HG02763 (cell line): ENCODE results near the gene DLG2.
"Not testable (repeated sequence)": the region's sequence is repeated elsewhere in the genome, so short reads cannot be mapped to it uniquely, and the experiment has no call there.

ENCODE experiments used
- ATAC-seq: cut with Tn5 transposase; IDR thresholded peaks from one replicate; pipeline ENCODE4 v1.9.1; 2021; ENCODE audit warnings: mild to moderate bottlenecking, moderate library complexity; ENCODE audit not compliant: unreplicated experiment

The DLG2 gene

DNA sequence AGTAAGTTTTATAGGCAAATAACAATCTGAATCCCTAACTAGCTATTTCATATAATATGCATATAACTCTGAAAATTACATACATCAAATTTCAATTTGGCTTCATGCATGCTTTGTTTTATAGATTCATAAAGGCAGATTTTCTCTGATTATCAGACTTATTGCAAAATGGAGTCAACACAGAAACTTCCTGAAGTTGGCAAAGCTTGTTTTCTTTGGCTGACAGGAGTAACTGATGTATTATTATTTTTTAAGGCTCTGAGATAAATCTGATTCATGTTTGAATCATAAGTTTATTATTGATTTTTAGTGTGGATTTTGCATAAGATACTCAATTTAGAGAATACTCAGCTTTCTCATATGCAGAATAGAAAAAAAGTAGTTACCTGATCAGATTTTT, 1984.6 kb downstream of the DLG2 start:
- no peak for ATAC-seq

DNA sequence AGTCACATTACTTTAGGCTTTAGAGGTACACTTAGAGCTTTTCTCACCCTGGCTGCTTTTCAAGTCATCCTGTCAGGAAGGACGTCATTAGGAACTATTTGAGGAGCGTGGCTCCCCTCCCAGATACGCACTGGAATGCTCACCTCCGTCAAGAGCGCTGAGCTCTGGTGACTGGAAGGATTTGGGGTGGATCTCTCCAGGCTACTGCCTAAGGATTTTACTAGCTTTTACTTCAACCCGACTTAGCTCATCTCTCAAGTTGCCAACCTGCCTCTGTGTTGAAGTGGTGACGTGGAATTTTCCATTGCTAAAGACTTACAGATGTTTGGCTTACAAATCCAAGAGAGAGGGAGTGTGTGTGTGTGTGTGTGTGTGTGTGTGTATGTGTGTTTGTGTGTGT, 1985.6 kb downstream of the DLG2 start:
- no peak for ATAC-seq

DNA sequence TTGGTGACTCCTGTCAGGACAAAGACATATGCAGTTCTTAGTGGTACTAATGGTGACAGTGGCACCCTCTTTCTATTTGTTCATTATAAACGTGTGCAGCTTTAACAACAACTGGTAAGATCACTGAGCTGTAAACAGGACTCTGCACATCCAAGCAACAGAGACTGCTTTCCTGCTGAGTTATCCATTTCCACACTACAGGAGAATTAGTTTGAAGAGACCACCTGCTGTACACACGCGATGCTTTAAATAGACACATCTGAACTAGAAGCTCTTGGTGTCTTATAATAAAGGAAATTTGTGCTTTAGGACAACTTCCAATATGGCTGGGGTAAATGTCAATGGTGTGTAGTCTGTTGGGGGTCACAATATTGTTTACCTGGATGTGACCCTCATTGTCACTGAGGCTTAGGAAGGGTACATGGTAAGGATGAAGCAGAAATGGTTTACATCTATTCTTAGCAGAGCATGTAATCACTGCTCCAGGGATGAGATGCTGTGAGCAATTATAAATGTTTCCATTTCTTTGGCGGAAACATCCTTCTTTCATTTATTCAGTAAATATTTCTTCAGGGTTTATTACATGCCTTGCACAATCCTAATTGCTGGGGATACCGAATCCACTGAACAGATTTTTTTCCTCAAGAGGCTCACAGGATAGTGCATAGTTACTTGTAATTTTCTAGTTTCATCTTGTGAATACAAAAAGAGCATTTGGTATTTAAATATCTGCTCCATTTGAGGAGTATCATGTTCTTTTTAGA, 1987.0 kb downstream of the DLG2 start:
- no peak for ATAC-seq

DNA sequence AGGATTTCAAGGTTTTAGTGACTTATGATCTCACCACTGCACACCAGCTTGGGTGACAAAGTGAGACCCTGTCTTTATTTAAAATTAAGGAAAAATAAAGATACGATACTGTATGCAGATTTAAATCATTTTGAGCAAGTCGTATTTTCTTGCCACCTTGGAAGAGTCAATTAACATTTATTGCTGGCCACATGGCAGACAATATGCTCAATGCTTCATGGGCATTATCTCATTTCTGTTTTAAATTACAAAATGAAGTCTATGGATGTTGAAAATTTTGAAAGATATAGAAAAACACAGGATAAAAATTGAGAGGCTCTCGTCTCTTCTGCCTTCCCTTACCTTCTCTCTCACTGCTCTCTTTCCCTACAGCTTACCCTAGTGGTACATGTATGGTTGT, 1992.0 kb downstream of the DLG2 start:
- no peak for ATAC-seq

DNA sequence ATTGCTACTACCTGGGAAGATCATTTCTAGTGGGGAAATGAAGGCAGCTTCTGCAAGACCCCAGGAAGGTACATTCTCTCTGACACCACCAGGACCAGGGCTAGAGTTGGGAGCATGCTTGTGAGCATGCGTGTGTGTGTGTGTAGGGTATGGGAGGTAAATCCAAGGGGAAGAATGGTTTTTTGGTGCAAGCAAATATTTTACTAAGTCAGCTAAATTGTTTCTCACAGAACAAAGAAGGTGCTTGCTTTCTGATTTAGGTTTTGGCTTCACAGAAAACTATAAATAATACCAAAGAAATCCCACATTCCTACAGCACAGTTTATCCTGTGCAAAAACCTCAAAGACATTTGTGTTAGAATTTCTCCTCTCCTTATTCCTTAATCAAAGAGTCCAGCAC, 1996.9 kb downstream of the DLG2 start:
- ATAC-seq: no peak

DNA sequence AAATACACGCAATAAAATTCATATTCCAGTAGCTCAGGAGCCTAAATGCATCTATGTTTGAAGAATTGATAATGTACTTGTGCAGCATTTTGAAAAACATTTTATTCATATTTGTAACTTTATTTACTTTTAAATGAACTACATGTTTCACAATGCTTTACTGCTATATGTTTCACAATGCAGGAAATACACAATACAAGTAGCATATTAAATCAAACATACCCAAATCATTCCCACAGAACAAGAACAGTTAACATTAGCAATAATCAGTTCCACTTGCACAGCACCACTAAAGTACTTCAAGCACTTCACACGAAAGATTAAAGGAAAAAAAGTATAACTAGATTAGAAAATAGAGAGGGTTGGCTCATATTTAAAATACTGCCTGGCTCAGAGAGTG, 1997.4 kb downstream of the DLG2 start:
- ATAC-seq: no peak

DNA sequence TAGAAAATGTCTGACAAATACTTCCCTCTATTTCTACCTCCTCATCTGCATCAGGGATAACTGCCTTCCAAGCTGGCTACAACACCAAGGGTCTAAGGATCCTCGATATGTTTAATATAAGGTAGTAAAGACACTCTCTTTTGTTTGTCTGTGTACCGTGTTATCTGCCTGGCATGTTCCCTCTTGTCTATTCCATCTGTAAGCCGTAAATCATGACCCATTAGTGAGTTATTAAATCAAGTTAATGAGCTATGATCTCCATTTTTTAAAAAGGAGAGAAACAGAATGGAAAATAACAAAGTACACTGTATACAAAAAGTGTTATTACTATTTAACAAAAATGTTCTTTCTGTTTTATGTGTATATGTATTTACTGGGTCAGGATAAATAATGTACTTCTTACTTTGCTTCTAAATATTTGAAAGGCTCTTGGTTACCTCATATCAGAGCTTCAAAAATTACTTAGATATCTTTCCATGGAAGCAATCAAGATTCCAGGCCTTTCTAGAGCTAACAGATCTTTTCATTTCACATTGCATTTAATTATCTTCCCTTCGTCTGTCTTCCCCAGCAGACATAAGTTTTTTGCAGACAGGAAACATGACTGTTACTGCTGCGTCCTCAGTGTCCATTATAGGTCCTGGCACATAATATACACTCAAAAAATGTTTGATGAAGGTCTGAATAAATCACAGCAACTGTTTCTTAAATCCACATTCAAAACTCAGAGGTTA, 1998.4 kb downstream of the DLG2 start:
- ATAC-seq: no peak

DNA sequence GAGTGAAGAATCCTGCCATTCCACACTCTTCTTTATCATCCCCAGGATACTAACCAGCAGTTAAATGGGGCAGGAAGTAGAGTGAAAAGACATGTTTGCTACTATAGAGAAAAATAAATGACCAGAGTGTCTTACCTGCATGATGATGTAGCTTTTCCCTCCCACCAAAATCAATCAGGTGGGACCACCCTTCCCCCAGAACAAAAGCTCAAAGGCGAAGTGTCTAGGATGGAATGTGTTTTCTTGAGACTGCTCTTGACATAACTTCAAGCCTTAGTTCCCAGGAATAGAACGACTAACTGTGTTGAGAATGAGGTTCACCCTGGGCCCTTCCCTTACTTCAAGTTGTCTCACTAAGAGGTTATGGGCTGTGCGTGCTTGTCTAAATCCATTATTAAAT, 2001.8 kb downstream of the DLG2 start:
- no peak for ATAC-seq

DNA sequence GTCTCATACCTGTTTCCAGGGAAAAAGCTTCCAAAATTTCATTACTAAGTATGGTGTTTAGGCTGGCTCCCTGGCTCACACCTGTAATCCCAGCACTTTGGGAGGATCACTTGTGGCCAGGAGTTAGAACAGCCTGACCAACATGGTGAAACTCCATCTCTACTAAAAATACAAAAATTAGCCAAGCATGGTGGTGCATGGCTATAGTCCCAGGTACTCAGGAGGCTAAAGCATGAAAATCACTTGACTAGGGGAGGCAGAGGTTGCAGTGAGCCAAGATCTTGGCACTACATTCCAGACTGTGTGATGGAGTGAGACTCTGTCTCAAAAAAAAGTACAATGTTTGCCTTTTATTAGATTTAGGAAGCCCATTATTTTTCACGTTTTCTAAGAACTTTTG, 2009.5 kb downstream of the DLG2 start:
- ATAC-seq: no peak

DNA sequence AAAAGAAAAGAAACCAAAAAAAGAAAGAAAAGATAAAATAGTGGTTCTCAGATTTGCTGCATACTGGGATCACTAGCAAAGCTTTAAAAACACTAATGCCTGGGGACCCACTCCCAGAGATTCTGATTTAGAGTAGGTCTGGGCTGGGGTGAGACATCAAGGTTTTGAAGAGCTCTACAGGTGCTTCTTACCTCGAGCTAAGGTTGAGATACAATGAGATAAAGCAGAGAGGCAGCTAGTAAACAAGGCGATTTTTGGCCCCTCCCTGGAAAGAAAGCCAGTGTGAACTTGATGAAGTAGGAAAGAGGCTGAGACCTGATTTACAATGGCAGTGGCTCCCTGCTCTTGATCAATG, 2013.4 kb downstream of the DLG2 start:
- ATAC-seq: peak; percentile 14

DNA sequence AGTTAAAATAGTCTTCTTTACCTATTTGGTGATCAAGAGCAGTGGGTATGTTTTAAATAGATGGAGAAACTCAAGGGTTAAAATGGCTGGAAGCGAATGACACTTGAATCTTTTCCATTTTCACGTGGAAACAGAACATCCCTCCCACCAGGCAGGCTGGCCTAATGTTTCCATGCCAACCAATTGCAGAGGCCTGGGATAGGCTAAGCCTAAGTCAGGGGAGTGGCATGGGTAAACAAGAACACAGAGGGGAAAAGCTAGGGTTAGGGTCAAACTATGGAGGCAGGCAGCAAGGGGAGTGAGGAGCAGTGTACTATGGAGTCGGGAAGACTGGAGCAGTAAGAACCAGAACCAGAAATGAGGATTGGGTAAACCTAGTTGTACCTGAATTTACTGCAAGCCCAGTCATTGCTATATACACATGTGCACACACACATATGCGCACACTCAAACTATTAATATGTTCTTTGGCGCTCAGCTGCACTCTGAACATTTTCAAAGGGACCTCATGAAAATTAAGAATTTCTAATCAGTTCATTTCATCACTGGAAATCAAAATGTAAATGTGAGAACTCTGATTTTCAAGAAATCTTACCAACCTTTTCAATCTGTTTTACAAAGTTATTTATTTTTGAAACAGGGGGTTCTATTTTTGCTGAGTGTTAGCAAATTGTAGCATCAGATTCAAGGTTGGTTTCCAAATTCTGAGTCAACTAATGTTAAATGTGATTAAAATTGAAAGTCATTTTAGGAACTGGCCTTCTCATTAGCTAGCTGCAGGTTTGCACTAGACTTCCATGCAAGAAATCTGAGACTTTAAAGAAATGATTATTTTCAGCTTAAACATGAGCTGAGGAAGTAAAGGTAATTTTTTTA, 2014.0 kb downstream of the DLG2 start:
- peak; percentile 66 for ATAC-seq

DNA sequence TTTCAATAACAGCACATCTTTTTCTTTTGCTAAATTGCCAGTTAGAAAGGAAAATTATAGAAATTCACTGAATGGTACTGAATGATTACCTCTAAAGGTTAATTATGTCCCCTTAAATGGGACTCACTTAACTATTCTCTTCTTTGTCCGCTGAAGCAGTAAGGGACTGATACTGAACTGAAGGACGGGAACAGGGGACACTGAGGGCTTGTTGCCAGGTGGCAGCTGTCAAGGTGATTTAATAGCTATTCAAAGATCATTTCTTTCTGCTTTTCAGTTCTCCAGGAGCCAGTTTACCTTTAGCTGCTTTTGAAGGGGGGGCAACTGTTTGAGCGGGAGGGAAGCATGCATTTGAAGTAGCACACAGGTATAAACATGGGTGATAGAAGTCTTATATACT, 2015.5 kb downstream of the DLG2 start:
- no peak for ATAC-seq

DNA sequence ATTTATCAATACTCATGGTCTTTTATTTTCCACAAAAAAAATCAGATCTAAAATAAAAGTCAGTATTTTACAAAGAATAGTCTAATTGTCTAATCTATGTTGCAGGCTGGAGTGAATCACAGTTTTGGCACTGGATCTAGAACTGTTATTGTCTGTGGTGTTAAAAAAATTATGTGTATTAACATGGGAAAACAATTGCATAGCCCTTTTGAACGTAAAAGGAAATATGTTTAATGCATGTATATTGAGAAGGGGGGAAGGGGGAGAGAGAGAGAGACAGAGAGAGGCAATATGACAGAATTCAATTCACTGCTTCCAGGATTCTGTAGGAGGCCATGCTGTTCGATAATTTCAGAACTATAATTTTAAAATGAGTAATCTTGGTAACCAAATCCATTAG, 2016.1 kb downstream of the DLG2 start:
- no peak for ATAC-seq

DNA sequence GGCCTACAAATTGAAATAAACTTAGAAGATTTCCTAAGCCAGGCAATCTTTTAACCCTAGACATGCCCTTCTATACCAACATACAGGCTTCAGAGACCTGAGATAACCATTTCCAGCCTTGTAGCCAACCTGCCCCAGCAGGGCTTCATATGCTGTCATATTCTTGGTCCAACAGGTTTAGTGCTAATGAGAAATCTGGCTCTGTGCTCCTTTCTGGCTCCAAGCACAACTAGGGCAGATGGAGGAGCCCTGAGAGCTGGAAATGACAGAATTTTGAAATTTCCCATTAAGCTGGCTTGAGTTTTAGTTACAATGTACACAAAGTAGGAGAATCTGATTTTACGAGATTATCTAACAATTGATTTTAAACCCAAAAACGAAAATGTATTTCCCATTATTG, 2018.0 kb downstream of the DLG2 start:
- ATAC-seq: no peak

DNA sequence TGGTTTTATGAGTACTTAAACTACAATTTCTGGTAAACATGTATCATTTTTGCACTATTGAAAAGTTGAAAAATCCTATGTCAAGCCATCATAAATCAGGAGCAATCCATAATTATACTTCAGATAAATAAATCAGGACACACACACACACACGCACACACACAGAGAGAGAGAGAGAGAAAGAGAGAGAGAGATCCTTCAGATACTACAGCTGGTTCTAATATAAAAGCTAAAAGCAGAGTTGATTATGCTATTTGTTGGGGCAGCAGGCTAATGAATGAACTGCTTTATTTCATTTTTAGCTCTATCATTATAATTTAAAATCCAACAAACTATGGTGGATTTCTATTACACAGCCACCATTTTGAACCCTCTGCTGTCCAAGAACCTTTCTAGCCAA, 2018.6 kb downstream of the DLG2 start:
- no peak for ATAC-seq

DNA sequence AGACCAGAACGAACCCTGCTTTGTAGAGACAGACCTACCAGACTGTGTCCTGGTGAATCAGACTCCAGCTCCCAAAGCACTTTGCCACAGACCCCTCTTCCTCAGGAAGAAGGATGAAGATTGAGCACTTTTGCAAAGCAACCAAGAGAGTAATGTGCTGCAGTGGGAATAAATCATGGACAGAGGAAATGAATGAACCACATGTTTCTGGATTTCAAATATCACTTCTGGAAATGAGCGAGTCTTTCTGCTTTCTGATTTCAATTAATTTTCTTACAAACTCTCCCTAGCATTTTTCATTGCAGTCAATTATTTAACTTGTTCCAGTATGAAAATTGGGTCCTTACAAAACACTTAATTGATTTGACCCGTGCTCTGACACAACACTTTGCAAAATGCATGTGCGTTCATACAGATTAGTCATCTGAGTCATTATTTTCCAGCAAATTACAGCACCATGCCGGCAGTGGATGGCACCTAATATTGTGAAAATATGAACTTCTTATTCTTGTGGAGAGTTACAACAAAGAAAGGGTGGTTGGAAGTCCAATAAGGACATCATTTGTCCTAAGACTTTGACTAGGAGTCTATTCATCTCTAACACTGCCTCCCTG, 2025.1 kb downstream of the DLG2 start:
- no peak for ATAC-seq

DNA sequence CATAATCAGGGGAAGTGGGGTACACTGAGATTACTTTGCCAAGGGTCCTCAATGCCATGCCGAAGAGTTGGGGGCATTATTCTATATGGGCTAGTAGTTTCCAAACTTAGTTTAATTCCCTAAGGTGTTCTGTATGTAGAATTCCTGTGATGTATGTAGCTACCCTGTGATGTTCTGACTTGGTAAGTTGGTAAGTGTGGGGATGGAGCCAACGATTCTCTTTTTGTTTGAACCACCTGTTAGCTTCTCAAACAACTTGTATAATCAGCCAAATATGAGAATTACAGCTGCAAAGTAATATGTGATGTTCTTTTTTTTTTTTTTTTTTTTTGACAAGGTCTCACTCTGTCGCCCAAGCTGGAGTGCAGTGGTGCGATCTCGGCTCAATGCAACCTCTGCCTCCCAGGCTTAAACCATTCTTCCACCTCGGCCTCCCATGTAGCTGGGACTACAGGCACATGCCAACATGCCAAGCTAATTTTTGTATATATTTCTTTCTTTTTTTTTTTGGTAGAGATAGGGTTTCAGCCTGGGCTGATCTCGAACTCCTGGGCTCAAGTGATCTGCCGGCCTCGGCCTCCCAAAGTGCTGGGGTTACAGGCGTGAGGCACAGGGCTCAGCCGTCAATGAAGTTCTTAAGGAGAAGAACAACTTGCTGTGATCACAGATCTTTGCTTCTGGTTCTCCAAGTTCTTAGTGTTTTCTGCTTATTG, 2025.8 kb downstream of the DLG2 start:
- ATAC-seq: no peak

DNA sequence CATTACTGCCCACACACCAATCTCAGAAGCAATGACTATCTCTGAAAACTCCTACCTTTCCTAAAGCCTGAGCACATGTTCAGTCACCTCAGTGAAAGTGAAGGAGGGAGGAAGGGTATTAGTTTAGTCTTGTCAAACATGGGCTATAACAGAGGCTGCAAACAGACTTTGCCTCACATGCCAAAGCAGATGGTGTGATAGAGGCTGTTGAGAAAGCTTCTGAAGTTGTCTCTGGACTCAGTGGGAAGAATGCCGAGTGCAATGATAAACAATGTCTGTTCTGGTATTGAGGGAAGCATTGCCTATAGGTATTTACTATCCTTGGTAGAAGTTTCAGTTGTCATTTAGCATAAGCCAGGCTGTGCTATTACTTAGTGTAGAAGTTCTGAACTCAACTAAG, 2026.5 kb downstream of the DLG2 start:
- no peak for ATAC-seq

DNA sequence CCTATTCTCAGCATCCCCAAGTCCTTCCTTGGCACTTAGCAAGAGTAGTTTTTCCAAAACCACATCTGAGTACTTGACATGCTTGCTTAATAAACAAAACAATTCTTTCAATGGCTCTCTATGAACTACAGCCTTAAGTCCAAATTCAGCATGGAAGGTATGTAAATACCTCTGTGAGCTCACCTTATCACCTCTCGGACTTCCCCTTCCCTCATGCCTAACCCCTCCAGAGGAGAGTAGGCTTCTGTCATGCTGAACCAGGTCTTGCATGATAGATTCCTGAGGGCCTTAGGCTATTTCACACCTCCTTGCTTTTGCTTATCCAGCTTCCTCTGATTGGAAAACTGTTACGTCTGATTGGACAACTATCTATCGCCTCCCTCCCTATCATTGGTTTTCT, 2028.1 kb downstream of the DLG2 start:
- no peak for ATAC-seq

DNA sequence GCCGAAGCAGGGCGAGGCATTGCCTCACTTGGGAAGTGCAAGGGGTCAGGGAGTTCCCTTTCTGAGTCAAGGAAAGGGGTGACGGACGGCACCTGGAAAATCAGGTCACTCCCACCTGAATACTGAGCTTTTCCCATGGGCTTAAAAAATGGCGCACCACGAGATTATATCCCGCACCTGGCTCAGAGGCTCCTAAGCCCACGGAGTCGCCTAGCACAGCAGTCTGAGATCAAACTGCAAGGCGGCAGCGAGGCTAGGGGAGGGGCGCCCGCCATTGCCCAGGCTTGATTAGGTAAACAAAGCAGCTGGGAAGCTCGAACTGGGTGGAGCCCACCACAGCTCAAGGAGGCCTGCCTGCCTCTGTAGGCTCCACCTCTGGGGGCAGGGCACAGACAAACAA, 2039.3 kb downstream of the DLG2 start:
- ATAC-seq: not testable (repeated sequence)
